NCI-H2227 treated with DMSO at 0.1 percent for 48 hours (cell line): ENCODE results near the gene FABP6.
"Not testable (repeated sequence)": the region's sequence is repeated elsewhere in the genome, so short reads cannot be mapped to it uniquely, and the experiment has no call there.

Source experiments
- DNase-seq: peaks from one replicate; lab custom pipeline; 2025; lab: John Stamatoyannopoulos, UW

Gene FABP6

GRCh38 chr5:160229190-160229742, at the start of gene FABP6:
Gene FABP6 (plus strand): TSS chr5:160229506. CDS start chr5:160229558, 52 bp downstream.
- DNase-seq, result no peak

- DNase-seq, result no peak
Observed at GRCh38 chr5:160180931-160181330, 48.4 kb upstream of the FABP6 start.

- no peak for DNase-seq
Observed at GRCh38 chr5:160181965-160182622, 47.2 kb upstream of the FABP6 start.

GRCh38 chr5:160183075-160183474, 46.2 kb upstream of the FABP6 start:
- no peak for DNase-seq

- DNase-seq, result no peak
Observed at GRCh38 chr5:160185626-160186360, 43.5 kb upstream of the FABP6 start.

- no peak for DNase-seq
Observed at GRCh38 chr5:160186480-160186879, 42.8 kb upstream of the FABP6 start.

- no peak for DNase-seq
Observed at GRCh38 chr5:160187091-160187490, 42.2 kb upstream of the FABP6 start.

- peak; percentile 26 for DNase-seq
Observed at GRCh38 chr5:160188141-160189015, 40.9 kb upstream of the FABP6 start.

- DNase-seq, result no peak
Observed at GRCh38 chr5:160192424-160192823, 36.9 kb upstream of the FABP6 start.

GRCh38 chr5:160193076-160193475, 36.2 kb upstream of the FABP6 start:
- not testable (repeated sequence) for DNase-seq

GRCh38 chr5:160193790-160194189, 35.5 kb upstream of the FABP6 start:
- DNase-seq, result not testable (repeated sequence)

GRCh38 chr5:160197341-160198144, 31.8 kb upstream of the FABP6 start:
- DNase-seq, result no peak

GRCh38 chr5:160198146-160198545, 31.2 kb upstream of the FABP6 start:
- DNase-seq, result no peak

- DNase-seq, result no peak
Observed at GRCh38 chr5:160198841-160199409, 30.4 kb upstream of the FABP6 start.

GRCh38 chr5:160199410-160199911, 29.8 kb upstream of the FABP6 start:
- peak; percentile 42 for DNase-seq

- no peak for DNase-seq
Observed at GRCh38 chr5:160207061-160207460, 22.2 kb upstream of the FABP6 start.

- no peak for DNase-seq
Observed at GRCh38 chr5:160209917-160210316, 19.4 kb upstream of the FABP6 start.

- no peak for DNase-seq
Observed at GRCh38 chr5:160210606-160211005, 18.7 kb upstream of the FABP6 start.

GRCh38 chr5:160211352-160211751, 18.0 kb upstream of the FABP6 start:
- DNase-seq, result no peak

GRCh38 chr5:160213537-160213936, 15.8 kb upstream of the FABP6 start:
- no peak for DNase-seq

GRCh38 chr5:160219356-160219755, 9.9 kb upstream of the FABP6 start:
- DNase-seq, result no peak
